Stomach (tissue), 4 donors: ENCODE measurements around the gene PTGER1.

Source experiments
- CTCF ChIP-seq, 7 experiments: fragments of 450-650 bp in 4 of 7; fragments of 200-600 bp in 3 of 7; sonication (generic) in 3 of 7; IDR thresholded peaks; one replicate each; pipeline ENCODE4 v1.5.1; 2016 to 2019; ENCODE audit warnings: antibody characterized with exemption in 7 of 7, control low read depth in 2 of 7, mild to moderate bottlenecking in 1 of 7
- POLR2AphosphoS5 ChIP-seq, 3 donors: sonication (generic); formaldehyde crosslinking; IDR thresholded peaks; one replicate each; pipeline ENCODE4 v1.6.1; 2016; ENCODE audit warnings: antibody characterized with exemption in 3 of 3

GRCh38 chr19:14427461-14427860 lies 47.7 kb downstream of the PTGER1 start:
- TF ChIP-seq POLR2AphosphoS5 (IDR thresholded peaks at IDR 0.05): no peak
- no peak for TF ChIP-seq CTCF (IDR thresholded peaks at IDR 0.05)
